NT2/D1 (cell line): ENCODE measurements around the gene GABRA6.

Experiments used
- SUZ12 ChIP-seq: IDR thresholded peaks from 2 replicates; pipeline ENCODE4 v1.6.1; 2011; ENCODE audit not compliant: insufficient read length, insufficient read depth; ENCODE audit errors: extremely low read depth
- YY1 ChIP-seq: IDR thresholded peaks from 2 replicates; pipeline ENCODE4 v1.6.1; 2011; ENCODE audit not compliant: insufficient read length, insufficient read depth
- ZNF274 ChIP-seq: IDR thresholded peaks from 2 replicates; pipeline ENCODE4 v1.6.1; 2011; ENCODE audit warnings: mild to moderate bottlenecking, low read depth, low read length

DNA sequence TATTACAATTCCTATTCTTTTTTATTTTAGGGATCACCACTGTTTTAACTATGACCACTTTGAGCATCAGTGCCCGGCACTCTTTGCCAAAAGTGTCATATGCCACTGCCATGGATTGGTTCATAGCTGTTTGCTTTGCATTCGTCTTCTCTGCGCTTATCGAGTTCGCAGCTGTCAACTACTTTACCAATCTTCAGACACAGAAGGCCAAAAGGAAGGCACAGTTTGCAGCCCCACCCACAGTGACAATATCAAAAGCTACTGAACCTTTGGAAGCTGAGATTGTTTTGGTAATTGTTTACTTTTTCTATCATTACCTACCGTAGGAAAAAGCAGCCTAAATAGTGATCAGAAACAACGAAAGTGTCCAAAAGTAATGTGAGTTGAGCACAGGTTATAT lies 6.4 kb downstream of the GABRA6 start:
- no peak for TF ChIP-seq ZNF274
- no peak for TF ChIP-seq YY1
- TF ChIP-seq SUZ12: no peak
